ENCODE data around the gene FAM156A.
"Not testable (repeated sequence)": the region's sequence is repeated elsewhere in the genome, so short reads cannot be mapped to it uniquely, and the experiment has no call there.

DNA sequence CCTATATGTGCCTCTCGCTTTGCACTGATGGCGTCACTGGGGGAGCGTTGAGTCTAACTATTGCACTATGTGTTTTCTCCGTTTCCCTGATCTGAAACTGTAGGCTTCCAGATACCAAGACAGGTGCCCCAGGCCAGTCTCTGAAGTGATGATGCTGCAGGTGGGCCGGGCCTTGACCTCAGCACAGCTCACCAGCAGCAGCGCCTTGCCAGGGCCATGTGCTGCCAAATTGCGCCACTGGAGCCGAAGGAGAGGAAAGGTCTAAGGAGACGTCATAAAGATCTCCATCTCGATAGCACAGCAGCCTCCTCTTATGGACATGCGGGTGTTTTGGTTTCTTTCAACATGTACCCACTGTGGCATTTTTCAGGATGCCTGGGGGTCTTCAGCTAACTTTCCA is 17.3 kb upstream of the FAM156A start:
- TF ChIP-seq, protein P1, sequence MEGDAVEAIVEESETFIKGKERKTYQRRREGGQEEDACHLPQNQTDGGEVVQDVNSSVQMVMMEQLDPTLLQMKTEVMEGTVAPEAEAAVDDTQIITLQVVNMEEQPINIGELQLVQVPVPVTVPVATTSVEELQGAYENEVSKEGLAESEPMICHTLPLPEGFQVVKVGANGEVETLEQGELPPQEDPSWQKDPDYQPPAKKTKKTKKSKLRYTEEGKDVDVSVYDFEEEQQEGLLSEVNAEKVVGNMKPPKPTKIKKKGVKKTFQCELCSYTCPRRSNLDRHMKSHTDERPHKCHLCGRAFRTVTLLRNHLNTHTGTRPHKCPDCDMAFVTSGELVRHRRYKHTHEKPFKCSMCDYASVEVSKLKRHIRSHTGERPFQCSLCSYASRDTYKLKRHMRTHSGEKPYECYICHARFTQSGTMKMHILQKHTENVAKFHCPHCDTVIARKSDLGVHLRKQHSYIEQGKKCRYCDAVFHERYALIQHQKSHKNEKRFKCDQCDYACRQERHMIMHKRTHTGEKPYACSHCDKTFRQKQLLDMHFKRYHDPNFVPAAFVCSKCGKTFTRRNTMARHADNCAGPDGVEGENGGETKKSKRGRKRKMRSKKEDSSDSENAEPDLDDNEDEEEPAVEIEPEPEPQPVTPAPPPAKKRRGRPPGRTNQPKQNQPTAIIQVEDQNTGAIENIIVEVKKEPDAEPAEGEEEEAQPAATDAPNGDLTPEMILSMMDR (IDR thresholded peaks at IDR 0.05 in 2 of 3, conservative IDR thresholded peaks at IDR 0.05 in 1 of 3; ENCODE audit: borderline replicate concordance in 1 of 3, insufficient read depth in 1 of 3, low read depth in 2 of 3, low read length in 2 of 3): not testable (repeated sequence)
- TF ChIP-seq, protein P2, sequence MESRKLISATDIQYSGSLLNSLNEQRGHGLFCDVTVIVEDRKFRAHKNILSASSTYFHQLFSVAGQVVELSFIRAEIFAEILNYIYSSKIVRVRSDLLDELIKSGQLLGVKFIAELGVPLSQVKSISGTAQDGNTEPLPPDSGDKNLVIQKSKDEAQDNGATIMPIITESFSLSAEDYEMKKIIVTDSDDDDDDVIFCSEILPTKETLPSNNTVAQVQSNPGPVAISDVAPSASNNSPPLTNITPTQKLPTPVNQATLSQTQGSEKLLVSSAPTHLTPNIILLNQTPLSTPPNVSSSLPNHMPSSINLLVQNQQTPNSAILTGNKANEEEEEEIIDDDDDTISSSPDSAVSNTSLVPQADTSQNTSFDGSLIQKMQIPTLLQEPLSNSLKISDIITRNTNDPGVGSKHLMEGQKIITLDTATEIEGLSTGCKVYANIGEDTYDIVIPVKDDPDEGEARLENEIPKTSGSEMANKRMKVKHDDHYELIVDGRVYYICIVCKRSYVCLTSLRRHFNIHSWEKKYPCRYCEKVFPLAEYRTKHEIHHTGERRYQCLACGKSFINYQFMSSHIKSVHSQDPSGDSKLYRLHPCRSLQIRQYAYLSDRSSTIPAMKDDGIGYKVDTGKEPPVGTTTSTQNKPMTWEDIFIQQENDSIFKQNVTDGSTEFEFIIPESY (IDR thresholded peaks at IDR 0.05; ENCODE audit: extremely low read depth, insufficient replicate concordance, low read length): not testable (repeated sequence)
- TF ChIP-seq, protein P3, sequence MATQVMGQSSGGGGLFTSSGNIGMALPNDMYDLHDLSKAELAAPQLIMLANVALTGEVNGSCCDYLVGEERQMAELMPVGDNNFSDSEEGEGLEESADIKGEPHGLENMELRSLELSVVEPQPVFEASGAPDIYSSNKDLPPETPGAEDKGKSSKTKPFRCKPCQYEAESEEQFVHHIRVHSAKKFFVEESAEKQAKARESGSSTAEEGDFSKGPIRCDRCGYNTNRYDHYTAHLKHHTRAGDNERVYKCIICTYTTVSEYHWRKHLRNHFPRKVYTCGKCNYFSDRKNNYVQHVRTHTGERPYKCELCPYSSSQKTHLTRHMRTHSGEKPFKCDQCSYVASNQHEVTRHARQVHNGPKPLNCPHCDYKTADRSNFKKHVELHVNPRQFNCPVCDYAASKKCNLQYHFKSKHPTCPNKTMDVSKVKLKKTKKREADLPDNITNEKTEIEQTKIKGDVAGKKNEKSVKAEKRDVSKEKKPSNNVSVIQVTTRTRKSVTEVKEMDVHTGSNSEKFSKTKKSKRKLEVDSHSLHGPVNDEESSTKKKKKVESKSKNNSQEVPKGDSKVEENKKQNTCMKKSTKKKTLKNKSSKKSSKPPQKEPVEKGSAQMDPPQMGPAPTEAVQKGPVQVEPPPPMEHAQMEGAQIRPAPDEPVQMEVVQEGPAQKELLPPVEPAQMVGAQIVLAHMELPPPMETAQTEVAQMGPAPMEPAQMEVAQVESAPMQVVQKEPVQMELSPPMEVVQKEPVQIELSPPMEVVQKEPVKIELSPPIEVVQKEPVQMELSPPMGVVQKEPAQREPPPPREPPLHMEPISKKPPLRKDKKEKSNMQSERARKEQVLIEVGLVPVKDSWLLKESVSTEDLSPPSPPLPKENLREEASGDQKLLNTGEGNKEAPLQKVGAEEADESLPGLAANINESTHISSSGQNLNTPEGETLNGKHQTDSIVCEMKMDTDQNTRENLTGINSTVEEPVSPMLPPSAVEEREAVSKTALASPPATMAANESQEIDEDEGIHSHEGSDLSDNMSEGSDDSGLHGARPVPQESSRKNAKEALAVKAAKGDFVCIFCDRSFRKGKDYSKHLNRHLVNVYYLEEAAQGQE (IDR thresholded peaks at IDR 0.05; ENCODE audit: low read depth): not testable (repeated sequence)
- TF ChIP-seq EGR1 (IDR thresholded peaks at IDR 0.05; ENCODE audit: low read depth); ZFX (IDR thresholded peaks at IDR 0.05): not testable (repeated sequence)

Data from HCT116 (cell line).